ENCODE measurements around the gene ST6GAL1.

DNA sequence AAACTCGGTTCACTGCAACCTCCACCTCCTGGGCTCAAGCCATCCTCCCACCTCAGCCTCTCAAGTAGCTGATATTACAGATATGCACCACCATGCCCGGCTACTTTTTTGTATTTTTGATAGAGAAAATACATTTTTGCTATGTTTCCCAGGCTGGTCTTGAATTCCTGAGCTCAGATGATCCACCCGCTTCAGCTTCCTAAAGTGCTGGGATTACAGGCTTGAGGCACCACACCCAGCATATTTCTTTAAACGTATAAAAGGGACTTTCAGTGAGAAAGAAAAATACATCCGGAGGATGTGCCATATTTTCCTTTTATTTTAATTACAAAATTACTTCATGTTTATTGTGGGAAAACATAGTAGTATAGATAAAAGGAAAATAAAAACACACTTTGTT lies 153.8 kb downstream of the ST6GAL1 start:
- TF ChIP-seq ZNF550 (CRISPR knock-in tag; IDR thresholded peaks at IDR 0.05; ENCODE audit: borderline replicate concordance), result no peak
- TF ChIP-seq POLR2A (IDR thresholded peaks at IDR 0.05; ENCODE audit: insufficient read depth in 1 of 2, low read depth in 2 of 2, low read length in 2 of 2), result no peak
- TF ChIP-seq, protein P1, sequence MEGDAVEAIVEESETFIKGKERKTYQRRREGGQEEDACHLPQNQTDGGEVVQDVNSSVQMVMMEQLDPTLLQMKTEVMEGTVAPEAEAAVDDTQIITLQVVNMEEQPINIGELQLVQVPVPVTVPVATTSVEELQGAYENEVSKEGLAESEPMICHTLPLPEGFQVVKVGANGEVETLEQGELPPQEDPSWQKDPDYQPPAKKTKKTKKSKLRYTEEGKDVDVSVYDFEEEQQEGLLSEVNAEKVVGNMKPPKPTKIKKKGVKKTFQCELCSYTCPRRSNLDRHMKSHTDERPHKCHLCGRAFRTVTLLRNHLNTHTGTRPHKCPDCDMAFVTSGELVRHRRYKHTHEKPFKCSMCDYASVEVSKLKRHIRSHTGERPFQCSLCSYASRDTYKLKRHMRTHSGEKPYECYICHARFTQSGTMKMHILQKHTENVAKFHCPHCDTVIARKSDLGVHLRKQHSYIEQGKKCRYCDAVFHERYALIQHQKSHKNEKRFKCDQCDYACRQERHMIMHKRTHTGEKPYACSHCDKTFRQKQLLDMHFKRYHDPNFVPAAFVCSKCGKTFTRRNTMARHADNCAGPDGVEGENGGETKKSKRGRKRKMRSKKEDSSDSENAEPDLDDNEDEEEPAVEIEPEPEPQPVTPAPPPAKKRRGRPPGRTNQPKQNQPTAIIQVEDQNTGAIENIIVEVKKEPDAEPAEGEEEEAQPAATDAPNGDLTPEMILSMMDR (CRISPR knock-in tag; IDR thresholded peaks at IDR 0.05), result no peak
- no peak for TF ChIP-seq CREBL2 (CRISPR knock-in tag; IDR thresholded peaks at IDR 0.05; ENCODE audit: borderline replicate concordance)
- TF ChIP-seq, protein P2, sequence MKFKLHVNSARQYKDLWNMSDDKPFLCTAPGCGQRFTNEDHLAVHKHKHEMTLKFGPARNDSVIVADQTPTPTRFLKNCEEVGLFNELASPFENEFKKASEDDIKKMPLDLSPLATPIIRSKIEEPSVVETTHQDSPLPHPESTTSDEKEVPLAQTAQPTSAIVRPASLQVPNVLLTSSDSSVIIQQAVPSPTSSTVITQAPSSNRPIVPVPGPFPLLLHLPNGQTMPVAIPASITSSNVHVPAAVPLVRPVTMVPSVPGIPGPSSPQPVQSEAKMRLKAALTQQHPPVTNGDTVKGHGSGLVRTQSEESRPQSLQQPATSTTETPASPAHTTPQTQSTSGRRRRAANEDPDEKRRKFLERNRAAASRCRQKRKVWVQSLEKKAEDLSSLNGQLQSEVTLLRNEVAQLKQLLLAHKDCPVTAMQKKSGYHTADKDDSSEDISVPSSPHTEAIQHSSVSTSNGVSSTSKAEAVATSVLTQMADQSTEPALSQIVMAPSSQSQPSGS (CRISPR knock-in tag; IDR thresholded peaks at IDR 0.05), result no peak
- TF ChIP-seq, protein P3, sequence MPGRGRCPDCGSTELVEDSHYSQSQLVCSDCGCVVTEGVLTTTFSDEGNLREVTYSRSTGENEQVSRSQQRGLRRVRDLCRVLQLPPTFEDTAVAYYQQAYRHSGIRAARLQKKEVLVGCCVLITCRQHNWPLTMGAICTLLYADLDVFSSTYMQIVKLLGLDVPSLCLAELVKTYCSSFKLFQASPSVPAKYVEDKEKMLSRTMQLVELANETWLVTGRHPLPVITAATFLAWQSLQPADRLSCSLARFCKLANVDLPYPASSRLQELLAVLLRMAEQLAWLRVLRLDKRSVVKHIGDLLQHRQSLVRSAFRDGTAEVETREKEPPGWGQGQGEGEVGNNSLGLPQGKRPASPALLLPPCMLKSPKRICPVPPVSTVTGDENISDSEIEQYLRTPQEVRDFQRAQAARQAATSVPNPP (CRISPR knock-in tag; IDR thresholded peaks at IDR 0.05), result no peak
- TF ChIP-seq ZC3H4 (CRISPR knock-in tag; IDR thresholded peaks at IDR 0.05; ENCODE audit: borderline replicate concordance), result no peak
- TF ChIP-seq, protein P4, sequence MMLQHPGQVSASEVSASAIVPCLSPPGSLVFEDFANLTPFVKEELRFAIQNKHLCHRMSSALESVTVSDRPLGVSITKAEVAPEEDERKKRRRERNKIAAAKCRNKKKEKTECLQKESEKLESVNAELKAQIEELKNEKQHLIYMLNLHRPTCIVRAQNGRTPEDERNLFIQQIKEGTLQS (CRISPR knock-in tag; IDR thresholded peaks at IDR 0.05), result no peak
- no peak for TF ChIP-seq ZNF709 (CRISPR knock-in tag; IDR thresholded peaks at IDR 0.05)
- TF ChIP-seq MTA3 (CRISPR knock-in tag; IDR thresholded peaks at IDR 0.05), result no peak

All from HepG2 (cell line).